GM18858 (cell line): Measurements from ENCODE around the gene CRIP1.

Experiments
- ATAC-seq: cut with Tn5 transposase; IDR thresholded peaks from one replicate; pipeline ENCODE4 v1.9.1; 2021; ENCODE audit not compliant: unreplicated experiment

CRIP1 gene

DNA sequence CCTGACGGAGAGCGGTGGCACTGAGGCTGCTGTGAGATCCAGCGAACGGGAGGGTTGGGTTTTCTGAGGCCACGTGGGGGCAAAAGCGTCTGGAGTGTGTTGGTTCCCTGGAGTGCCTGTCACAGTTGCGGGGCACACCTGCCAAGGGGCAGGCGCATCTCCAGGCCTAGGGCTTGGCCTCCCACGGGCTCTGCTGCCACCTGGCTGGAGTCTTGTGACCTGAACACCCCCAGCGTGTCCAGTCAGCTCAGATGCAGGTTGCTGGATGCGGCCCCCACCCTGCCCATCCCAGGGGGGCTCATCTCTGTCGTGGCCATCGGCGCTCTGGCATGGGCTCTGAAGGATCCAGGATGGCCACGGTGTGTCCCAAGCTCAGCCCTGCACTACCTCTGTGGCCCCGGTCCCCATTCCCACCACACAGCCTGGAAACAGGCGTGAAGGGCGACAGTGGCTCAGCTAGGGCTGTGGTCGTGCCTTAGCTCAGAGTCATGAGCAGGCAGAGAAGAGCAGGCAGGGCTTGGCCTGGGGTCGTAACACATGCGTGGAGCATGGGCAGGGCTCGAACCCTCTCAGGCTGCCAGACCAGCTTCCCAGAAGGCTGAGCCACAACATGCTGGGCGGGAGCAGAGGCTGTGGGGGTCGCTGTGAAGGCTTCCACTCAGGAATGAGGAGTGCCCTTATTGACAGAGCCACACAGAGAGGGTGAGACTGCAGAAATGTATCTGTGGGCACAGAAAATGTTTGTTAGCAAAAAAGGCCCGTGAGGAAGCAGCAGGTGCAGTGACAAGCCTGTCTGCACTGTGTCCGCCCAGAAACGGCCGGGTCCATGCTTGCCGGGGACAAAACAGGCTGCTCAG lies 35.6 kb upstream of the CRIP1 start:
- ATAC-seq, result no peak

DNA sequence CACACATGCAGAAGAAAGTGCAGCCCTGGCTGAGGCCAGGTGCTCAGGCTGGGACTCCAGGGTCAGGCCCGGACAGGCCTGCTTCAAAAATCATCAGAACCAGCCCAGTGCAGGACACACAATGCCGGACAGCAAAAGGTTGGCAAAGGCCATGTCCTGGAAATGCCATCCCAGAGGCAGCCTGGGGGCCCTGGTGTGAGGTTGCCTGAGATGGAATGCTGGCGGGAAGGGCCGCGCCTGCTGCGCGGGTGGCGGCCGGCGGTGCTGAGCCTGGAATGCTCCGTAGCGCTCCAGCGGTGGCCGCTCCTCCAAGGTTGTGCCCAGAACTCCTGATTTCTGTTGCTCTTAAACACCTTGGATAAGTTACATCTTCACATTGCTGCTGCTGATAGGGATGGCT lies 33.7 kb upstream of the CRIP1 start:
- ATAC-seq, result no peak

DNA sequence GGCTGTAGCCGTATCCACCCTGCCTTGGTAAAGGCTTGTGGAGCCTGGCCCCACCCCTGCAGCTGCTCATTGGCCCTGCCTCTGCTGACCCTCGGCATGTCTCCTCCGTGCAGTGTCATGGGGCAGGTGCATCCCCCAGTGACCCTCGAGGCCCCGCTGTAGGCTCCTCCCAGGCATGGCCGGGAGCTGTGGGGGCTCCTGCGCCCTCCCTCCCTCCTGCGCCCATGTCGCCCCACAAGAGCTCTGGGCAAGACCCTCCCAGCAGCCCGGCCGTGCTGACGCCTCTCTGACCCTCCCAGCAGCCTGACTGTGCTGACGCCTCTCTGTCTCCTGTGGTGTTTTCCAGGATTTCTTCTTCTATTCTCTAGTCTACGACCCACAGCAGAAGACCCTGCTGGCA lies 32.8 kb upstream of the CRIP1 start:
- ATAC-seq, result no peak

DNA sequence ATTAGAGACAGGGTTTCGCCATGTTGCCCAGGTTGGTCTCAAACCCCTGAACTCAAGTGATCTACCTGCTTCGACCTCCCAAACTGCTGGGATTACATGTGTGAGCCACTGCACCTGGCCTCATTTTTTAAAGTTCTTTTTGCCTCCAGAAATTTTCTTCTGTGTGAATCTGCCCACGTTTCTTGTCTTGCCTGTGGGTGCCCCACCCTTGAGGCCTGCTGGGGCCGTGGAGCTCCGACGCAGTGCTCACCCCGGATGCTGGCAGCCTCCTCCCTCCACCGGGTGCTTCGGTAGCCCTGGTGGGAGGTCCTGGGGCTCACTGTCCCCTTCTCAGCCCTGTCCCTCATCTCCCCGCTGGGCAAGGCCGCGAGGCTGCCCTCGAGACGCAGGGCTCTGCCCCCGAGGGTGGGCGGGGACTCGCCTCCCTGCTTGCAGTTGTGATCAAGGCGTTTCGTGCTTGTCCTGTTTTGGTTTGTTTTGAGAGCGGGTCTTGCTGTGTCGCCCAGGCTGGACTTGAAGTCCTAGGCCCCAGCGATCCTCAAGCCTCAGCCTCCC lies 31.5 kb upstream of the CRIP1 start:
- no peak for ATAC-seq

DNA sequence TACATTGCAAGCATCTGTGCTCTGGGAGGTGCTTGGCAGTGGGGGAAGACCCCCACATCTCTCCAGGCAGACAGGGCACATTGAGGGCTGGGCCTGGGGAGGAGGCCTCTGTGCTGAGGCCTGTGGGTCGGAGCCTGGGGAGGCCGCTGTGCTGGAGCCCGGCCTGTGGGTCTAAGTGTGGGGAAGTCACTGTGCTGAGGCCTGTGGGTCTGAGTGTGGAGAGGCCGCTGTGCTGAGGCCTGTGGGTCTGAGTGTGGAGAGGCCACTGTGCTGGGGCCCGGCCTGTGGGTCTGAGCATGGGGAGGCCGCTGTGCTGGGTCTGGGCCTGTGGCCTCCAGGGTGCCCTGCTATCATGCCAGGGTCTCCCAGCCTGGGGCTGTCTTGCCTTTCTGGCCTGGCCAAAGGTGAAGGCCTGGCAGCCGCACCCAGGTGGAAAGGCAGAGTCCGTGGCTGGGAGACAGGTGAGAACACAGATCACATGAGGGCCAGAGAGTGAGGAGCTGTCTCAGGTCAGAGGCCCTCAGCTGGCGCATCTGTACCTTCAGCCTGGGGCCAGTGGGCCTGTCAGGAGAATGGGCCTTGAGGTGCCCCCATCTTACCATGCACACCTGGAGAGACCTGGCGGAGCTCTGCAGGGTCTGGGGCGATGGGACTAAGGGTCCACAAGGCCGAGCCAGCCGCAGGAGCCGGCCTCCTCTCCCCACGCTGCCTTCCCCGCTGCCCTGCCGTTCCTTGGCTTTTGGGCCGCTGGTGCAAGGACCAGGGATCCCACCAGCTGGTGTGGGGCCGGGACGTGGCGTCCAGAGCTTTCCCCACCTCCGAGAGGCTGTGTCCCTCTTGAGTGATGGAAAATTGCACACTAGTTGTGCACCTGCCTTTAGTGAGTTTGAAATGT lies 30.7 kb upstream of the CRIP1 start:
- ATAC-seq, result no peak

DNA sequence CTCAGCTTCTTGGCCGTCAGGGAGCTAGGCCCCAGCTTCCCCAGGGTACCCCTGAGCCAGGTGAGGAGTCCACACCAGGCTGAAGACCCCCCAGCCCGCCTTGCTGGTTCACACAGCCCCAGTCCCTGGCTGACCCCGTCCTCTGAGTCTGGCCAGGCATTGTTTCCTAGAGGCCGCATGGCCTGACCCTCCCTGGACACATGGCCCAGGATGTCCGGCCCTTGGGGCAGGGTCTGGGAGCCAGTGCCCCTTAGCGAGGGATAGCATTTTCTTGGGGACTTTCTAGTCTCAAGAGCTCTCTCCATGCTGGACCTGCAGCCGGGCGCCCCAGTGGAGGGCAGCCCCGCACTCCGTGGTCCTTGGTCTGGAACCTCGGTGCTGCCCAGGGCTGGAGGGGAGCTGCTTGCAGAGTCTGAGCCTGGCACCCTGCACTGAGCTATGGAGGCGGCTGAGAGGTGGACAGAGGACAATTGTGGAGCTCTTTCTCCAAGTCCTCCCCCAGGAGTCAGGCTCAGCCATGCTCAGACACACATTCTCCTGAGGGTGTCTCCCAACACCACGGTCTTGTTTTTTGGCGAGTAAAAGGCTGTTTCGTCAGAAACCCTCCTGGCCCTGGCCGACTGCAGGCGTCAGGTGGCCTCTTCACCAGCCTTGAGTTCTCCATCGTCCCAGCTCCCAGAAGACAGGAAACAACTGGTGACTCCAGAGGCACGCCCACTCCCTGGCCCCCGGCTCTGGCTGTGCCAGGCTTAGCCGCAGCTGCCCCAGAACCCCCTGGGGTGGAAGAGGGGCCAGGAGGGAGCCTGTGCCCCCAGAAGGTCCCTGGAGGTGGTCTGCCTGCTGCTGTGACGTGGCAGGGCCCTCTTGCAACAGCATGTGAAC lies 29.7 kb upstream of the CRIP1 start:
- no peak for ATAC-seq

DNA sequence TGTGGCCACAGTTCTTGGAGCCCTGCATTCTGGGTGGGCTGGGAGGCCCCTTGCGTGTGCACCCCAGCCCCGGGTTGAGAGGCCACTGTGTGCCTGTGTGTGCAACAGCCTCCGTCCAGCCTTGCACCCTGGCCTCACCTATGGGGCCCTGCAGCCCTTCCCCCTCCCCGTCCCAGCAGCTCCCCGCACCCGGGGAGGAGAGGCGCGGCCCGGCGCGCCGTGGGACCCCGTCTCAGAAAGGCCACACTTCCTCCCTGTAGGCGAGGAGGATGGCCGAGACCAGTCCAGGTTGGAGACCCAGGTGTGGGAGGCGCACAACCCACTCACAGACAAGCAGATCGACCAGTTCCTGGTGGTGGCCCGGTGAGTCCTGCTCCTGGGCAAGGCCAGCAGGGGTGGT lies 28.7 kb upstream of the CRIP1 start:
- ATAC-seq, result no peak

DNA sequence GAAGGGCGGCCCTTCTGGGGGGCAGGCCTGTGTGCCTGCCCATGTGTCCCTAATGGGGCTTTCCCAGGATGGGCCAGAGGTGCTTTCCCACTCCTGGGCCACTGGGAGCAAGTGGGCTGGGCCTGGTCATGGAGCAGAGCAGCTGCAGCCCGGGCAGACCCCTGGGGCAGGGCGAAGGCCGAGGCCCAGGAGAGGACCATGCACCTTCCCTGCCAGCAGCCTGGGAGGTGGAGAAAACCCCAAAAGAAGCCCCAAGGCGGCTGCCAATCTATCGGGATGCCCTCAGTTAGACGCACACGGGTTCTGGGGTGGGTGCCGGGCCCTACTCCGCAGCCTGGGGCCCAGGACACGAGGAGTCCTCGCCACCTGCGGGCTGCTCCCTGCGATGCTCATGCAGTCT lies 28.1 kb upstream of the CRIP1 start:
- ATAC-seq, result no peak

DNA sequence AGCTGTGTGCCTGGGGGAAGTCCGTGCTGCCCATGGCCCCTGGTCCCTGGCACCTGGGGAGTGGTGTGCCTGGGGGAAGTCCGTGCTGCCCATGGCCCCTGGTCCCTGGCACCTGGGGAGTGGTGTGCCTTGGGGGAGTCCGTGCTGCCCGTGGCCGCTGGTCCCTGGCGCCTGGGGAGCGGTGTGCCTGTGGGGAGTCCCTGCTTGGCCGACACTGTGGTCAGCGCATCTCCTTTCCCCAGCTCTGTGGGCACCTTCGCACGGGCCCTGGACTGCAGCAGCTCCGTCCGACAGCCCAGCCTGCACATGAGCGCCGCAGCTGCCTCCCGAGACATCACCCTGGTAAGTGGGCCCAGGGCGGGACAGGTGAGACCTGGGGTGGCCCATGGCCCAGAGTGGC lies 26.6 kb upstream of the CRIP1 start:
- no peak for ATAC-seq

DNA sequence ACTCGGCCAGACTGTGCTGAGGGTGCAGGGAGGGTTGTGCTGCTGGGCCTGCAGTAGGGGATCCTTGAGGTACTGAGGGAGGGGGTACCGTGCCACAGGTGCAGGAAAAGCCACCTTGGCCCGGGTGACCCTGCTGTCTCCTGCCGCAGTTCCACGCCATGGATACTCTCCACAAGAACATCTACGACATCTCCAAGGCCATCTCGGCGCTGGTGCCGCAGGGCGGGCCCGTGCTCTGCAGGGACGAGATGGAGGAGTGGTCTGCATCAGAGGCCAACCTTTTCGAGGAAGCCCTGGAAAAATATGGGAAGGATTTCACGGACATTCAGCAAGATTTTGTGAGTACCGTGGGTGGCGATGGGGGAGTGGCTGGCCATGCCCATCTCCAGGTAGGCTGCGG lies 26.1 kb upstream of the CRIP1 start:
- ATAC-seq, result no peak

DNA sequence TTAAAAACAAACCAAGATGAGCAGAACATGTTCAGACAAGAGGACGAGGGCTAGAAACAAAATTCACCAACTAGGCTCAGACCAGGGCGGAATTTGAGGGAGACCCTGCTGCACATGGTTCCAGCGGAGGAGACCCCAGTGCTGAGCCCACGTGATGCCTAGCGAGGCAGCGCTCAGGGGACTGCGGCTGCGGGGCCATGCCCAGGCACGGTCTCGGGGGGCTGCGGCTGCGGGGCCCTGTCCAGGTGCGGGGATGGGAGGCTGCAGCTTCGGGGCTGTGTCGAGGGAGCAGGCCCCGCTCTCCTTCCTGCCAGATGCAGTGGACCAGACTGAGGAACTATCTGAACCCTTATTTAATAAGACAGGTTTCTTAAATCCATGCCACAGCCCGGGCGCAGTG lies 24.8 kb upstream of the CRIP1 start:
- no peak for ATAC-seq

DNA sequence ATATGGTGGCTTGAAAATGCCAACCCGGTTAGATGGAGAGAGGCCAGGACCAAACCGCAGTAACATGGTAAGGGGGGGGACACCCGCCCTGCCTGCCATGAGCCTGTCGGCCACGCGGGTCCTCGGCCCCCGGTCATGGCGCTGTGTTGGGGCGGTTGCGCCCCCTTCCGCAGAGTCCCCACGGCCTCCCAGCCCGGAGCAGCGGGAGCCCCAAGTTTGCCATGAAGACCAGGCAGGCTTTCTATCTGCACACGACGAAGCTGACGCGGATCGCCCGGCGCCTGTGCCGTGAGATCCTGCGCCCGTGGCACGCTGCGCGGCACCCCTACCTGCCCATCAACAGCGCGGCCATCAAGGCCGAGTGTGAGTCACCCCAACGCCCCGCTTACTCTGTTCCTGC lies 22.2 kb upstream of the CRIP1 start:
- ATAC-seq, result no peak

DNA sequence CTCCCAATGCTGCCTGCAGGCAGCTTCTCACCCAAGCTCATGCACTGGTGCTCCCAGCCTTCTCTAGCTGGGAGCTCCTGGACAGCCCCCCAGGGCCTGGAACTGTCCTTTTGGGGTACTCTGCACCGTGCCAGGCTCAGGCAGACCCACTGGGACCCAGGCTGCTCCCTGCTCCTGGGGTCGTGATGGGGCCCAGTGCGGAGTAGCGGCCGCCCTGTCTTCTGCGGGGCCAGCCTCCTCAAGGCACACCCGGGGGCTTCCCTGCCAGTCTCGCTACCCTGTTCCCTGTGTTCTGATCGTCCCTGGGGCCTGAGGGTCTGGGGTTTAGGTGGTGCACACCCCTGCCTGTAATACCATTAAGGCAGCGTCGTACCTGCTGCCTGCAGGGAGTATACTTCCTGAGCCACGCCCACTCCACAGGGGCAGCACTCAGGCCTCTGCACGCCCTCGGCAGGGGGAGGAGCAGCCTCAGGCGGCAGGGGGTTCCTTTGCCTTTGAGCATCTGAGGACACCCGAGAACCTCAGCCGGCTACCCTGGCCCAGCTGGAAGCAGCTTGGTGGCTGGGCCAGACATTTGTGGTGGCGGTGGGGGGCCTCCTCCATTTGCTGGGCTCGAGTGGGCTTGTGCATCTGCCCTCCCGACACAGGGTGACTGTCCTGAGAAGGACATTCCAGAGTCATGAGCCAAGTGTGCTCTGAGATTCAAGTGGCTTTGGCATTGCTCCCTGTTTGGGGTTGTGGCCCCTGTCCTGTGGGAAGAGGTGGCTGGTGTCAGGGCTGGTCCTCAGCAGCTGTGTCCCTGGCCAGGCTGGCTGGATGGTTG lies 21.3 kb upstream of the CRIP1 start:
- no peak for ATAC-seq

DNA sequence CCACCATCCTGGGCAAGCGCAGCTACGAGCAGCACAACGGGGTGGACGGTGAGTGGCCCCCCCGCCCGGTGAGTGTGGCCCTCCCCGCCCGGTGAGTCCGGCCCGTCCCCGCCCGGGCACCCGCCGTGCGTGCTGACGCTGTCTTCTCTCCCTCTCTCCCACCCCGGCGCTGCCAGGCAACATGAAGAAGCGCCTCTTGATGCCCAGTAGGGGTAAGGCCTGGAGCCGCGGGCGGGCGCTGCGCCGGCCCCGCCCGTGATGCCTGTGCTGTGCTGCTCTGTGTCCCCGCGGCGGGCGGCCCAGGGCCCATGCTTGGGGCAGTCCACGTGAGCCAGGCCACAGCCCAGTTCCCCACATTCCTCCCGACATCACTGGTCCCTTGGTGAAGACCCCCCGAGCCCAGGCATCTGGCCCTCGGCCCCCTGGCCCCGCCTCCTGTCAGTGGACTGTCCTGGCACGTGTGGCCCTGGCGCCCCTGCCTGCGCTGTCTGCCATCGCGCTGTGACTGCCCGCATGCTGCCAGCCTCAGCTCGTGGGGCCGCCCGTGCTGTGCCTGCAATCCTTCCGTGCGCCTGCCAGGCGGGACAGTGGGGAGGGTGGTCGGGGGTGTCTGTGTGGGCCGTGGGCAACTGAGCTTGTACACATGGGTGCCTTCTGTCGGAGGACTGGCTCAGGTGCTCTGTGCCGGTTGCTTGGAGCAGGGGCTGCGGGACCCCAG lies 20.0 kb upstream of the CRIP1 start:
- no peak for ATAC-seq

DNA sequence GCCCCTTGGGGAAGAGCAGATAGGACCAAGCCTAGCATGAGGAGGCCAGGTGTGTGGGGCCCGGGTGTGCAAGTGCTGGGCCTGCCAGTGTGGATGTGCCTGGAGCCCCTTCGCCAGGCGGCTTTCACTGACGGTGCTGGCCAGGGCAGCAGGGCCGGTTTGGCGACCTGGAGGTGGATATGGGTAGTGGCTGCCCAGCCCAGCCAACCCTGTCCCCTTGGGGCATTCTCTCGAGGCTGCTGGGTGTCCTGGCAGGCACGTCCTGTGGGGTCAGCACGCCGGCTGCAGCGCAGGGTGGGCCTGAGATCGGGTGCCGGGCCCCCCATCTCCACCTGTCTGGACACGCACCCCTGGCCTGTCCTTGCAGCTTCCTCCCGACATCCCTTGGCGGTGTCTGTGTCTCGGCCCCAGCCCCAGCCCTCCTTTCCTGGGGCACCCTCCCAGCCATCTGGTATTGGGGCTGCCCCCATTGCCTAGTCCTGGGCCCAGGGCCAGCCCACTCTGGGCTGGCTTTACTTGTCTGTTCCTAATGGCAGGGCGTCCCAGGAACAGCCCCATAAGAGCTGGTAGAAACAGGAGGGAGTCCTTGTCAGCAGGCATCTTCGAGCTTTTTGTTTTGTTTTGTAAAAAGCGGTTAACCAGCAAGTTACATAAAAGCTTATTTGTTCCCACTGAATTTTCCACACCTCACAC lies 19.3 kb upstream of the CRIP1 start:
- no peak for ATAC-seq

DNA sequence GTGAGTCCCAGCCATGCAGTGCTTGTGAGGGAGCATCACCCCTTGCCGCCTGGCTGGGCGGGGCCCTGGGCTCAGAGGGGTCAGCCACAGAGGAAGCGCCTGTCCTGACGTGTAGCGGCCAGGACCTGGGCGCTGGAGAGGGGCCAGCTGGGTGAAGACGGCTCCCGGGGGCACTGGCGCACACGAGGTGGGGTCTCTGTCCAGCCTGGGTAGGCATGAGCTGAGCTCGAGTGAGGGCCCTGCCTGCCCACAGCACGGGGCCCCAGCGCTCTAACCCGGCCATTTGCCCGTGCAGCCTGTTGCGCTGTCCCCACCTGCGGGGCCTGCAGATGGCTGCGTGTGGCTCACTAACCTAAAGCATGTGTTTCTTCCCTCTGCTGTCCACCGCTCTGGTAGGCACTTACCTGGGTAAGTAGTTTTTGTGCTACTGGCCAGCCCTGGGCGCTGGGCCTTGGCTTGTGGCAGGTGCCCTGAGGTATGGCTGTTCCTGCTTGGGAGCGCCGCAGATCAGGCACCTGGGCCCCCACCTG lies 18.7 kb upstream of the CRIP1 start:
- ATAC-seq, result no peak

DNA sequence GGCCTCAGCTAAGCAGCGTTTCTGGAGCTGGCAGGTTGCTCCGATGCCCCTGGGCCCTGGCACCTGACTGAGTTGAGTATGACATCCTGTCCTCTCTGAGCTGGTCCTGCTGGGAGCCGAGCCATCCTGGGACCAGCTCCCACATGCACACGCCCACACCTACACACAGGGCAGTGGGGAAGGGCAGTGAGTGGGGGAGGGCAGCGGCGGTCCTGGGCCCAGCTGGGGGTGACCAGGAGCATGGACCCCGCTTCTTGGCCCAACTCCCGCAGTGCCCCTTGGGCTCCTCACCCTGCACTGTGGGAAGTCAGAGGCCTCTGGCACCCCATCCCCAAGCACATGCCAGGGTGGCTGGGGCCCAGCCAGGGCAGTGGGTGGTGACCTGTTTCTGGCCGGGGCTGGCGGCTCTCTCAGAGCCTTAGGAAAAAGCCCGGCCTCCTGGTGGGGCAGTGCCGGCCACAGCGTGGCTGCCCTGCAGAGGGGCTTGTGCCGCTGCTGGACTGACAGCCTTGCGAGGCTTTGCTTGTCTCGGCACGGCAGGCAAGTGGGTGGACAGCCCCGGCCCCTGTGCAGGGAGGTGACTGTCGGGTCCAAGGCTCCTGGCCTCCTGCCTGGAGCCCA lies 18.0 kb upstream of the CRIP1 start:
- no peak for ATAC-seq
